HG03558 (cell line): Measurements from ENCODE around the gene CD86.

Experiments used
- ATAC-seq: cut with Tn5 transposase; IDR thresholded peaks from one replicate; pipeline ENCODE4 v1.9.1; 2021; ENCODE audit warnings: moderate number of reproducible peaks; ENCODE audit not compliant: unreplicated experiment; ENCODE audit errors: extremely low read depth

Gene CD86

DNA sequence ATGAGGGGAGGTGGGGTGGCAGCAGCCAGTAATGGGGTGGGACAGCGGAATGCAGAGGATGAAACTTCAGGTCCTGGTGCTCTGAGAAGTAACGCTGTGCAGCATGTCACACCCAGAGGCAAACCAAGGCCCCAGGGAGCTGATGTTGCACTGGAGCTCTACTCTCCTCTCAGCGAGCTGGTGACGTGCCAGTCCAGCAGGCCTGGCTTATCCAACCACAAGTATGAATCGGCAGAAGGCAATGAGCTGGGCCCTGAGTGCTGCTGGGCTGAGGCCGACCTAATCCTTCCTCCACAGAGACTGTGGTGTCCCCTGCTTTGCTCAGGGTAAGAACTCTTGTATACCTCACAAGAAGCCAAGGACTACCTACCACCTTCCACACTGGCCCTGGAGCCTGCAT is 30.5 kb downstream of the CD86 start:
- no peak for ATAC-seq

DNA sequence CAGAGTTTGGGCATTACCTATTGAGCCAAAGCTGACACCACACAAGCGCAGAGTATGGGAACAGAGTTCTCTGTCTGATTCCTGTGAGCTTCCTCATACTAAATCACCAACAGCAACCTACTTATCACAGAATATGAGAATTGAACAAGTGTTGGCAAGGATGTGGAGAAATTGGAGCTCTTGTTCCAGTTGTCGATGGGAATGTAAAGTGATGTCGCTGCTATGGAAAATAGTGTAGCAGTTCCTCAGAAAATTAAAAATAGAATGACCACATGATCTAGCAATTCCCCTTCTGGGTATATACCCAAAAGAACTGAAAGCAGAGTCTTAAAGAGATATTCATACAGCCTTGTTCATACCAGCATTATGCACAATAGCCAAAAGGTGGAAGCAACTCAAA is 33.4 kb downstream of the CD86 start:
- no peak for ATAC-seq

GRCh38 chr3:122091602-122092295 is 36.6 kb downstream of the CD86 start:
- ATAC-seq: peak; percentile 28

GRCh38 chr3:122092460-122093165 is 37.5 kb downstream of the CD86 start:
- no peak for ATAC-seq

DNA sequence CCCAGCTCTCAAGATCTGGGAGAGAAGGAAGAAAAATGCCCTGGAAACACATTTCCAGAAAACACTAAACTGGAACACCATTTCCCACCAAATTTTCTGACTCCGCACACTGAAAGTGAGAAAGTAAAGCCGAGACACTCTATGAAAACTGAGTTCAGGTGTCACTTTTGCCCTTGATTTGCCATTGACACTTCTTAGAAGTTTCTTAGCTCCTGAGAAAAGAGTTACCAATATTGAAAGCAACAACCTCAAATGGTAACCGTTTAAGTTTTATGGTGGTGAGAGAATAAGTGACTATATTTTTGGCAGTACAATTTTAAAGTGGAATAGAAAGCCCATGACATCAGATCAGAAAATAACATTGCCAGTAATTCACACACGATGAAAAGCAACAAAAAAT is 39.0 kb downstream of the CD86 start:
- ATAC-seq: no peak

- no peak for ATAC-seq
Measured at GRCh38 chr3:122094693-122095092, 39.5 kb downstream of the CD86 start.

DNA sequence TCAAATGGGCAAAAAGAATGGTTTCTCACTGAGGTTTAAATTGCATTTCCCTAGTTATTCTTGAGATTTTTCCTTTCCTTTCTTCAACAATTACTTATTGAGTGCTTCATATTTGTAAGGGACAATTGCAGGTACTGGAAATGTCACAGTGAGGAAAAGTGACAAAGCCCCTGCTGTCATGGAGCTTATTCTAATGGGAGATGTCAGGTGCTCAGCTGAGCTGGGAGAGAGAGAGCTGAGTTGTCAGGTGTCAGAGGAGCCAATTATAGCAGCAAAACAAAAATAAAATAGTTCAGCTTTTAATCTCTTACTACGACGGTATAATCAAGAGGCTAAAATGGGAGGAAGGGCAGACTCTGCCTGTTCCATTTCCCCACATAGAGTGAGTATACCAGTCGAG is 42.0 kb downstream of the CD86 start:
- ATAC-seq: no peak

- ATAC-seq: no peak
Measured at GRCh38 chr3:122098611-122099010, 43.4 kb downstream of the CD86 start.

GRCh38 chr3:122099255-122099654 is 44.1 kb downstream of the CD86 start:
- no peak for ATAC-seq

DNA sequence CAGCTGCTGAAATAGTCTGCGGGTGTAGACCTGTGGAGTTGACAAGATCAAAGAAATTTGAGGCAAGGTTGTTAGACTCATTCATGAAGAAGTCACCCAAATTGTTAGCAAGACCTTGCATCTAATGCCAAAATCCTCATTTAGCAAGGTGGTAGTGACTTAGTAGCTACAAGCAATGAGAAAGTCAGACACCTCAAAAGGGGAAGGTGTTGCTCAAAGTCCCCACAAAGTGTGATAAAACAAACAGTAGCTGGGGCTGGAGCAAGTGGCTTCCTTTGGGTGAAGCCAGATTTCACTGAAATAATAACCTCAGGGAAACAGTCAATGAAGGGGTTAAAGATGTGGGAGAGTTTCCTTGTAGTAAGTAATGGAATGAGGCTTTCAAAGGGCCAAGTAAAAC is 44.9 kb downstream of the CD86 start:
- ATAC-seq: no peak

- ATAC-seq: no peak
Measured at GRCh38 chr3:122100591-122101463, 45.7 kb downstream of the CD86 start.

GRCh38 chr3:122101646-122102045 is 46.5 kb downstream of the CD86 start:
- ATAC-seq: peak; percentile 20

DNA sequence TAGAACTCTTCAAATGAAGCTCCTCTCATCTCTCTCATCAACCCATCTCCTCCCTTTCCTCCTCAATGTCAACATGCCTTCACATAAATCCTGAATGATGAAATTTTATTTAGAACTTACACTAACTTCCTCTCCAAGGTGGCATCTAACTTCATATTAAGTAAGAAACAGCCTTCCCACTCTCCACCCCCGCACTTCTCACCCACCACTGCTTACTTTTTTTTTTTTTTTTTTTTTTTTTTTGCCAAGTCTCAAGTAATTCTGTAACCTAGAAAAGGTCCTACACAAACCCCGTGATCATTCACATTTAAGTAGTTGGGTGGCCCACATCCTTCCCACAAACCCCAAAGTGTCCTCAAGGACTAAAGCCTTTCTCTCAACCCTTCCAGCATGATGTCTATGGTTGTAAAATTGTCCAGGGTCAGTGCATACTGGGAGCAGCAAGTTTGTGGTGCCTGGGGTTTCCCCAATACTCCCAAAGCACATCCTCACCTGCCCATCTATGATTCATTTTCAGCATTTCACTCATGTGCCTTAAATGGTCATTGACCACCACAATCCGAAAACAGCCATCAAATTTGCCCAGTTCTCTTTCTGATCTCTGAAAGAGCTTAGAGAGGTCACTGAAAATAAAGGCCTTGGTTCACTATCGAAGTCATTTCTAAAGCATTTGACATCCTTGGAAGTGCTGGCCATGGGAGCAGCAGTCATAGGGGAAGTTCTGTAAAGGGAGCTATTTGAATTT is 47.2 kb downstream of the CD86 start:
- ATAC-seq: peak; percentile 29

DNA sequence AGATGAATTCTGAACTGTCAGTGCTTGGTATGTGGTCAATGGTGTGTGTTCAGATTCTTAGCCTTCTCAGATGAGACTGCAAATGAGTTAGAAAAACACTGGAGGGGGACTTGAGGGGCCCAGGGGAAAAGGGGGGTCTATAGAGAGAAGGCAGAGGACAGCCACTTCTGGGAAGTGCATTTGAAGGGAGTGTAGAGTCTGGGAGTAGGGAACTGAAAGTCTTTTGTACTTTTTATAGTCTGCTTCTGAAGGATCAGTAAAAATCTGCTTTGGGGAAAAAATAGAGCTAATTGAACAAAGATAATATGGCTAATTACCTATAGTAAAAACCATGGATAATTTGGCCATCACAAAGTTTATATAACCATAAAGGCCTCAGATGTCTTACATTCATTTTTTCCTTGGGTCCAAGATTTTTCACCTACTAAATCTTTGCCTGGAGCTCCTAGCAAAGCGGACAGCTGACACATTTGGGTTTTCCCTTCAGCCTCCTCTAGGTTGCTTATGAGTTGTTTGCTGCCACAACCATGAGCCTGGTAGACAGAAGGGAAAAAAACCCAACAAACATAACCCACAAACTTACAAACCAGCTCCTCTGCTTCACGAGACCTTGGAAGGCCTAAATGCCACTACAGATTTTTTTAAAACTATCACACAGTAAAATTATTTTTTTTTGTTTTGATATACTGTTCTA is 48.8 kb downstream of the CD86 start:
- no peak for ATAC-seq

- ATAC-seq: no peak
Measured at GRCh38 chr3:122104515-122105194, 49.5 kb downstream of the CD86 start.

DNA sequence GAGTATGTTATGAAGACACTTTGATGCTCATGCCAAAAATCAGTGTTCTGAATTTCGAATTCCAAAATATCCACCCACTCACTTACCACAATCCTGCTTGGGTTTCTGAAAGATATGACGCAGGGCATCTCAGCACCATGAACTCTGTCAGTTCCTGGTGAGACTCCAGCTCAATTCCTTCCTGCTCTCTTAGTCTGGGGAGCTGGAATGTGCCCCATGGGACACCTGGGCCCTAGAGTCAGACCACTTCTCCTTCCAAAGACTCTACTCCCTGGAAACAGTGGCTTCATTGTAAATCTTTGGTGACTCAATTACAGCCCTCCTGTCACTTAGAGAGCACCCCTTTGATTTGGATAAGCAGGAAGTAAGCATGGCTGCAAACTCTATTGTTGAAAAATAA is 50.5 kb downstream of the CD86 start:
- ATAC-seq: no peak

DNA sequence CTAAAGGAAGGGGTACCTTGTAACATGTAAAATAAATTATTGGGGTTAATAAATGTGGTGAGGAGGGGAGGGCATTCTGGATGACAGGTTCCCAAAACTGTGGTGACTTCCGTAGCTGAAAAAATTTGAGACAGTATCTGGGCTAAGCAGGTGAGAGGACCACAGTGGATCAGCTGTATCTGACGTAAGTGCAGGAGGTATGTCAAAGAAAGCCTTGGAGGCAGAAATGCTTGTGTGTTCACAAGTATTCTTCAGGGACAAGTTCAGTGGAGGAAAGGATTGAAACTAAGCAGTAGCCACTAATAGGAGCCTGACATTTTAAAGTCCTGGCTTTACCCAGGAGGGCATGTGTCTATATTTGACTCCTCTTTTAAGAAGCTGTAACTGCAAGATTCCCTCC is 52.0 kb downstream of the CD86 start:
- ATAC-seq: no peak

GRCh38 chr3:122111974-122112373 is 56.8 kb downstream of the CD86 start:
- ATAC-seq: no peak

- ATAC-seq: no peak
Measured at GRCh38 chr3:122112754-122113153, 57.6 kb downstream of the CD86 start.
